Ectodermal cell (in vitro differentiated cells): ENCODE results near the gene CATSPER3.

Experiments used
- H3K27ac ChIP-seq: 2 replicates; pipeline ENCODE4 v1.7.0; 2013; ENCODE audit warnings: mild to moderate bottlenecking, low read depth, low read length; ENCODE audit not compliant: insufficient read depth, poor library complexity, severe bottlenecking
- H3K27me3 ChIP-seq: 2 replicates; pipeline ENCODE4 v1.7.0; 2013; ENCODE audit warnings: mild to moderate bottlenecking, low read length; ENCODE audit not compliant: insufficient read depth, control insufficient read depth, poor library complexity, severe bottlenecking
- H3K36me3 ChIP-seq: one replicate; pipeline ENCODE4 v1.7.0; 2013; ENCODE audit warnings: low read length; ENCODE audit not compliant: control insufficient read depth, insufficient read depth
- H3K4me1 ChIP-seq: one replicate; pipeline ENCODE4 v1.7.0; 2013; ENCODE audit warnings: low read length; ENCODE audit not compliant: control insufficient read depth, insufficient read depth
- H3K4me3 ChIP-seq: 2 replicates; pipeline ENCODE4 v1.7.0; 2013; ENCODE audit warnings: low read depth, low read length, control low read depth; ENCODE audit not compliant: insufficient read depth
- H3K9me3 ChIP-seq: 2 replicates; pipeline ENCODE4 v1.7.0; 2013; ENCODE audit warnings: mild to moderate bottlenecking, low read length, moderate library complexity; ENCODE audit not compliant: control insufficient read depth
- WGBS, 2 experiments: methylation state at CpG; one replicate each; pipeline ENCODE4 v1.1.7; 2013; ENCODE audit warnings: missing lambda C conversion rate in 2 of 2; 5-methylcytosine and 5-hydroxymethylcytosine counted together

Gene CATSPER3

GRCh38 chr5:135009736-135010501 lies 42.2 kb downstream of the CATSPER3 start:
- H3K9me3 ChIP-seq = no peaks in the 10 kb centered on the region
- H3K27me3 ChIP-seq = no peaks in the 10 kb centered on the region
- H3K27ac ChIP-seq = no peak overlapping the region
- H3K4me1 ChIP-seq = no peaks in the 10 kb centered on the region
- 95 to 96% methylated on average over 11 of the region's 11 CpGs for WGBS, 2 experiments
- no peaks in the 10 kb centered on the region for H3K36me3 ChIP-seq
- no peak overlapping the region for H3K4me3 ChIP-seq

GRCh38 chr5:135010502-135011354 lies 43.0 kb downstream of the CATSPER3 start:
- WGBS, 2 experiments = 89 to 95% methylated on average over 3 of the region's 3 CpGs
- Histone ChIP-seq H3K27me3 (no peaks in the 10 kb centered on the region), H3K27ac (no peak overlapping the region), H3K36me3 (no peaks in the 10 kb centered on the region), H3K4me3 (no peak overlapping the region), H3K4me1 (no peaks in the 10 kb centered on the region), H3K9me3 (no peaks in the 10 kb centered on the region)

GRCh38 chr5:135011355-135012032 lies 43.8 kb downstream of the CATSPER3 start:
- H3K9me3 ChIP-seq = no peaks in the 10 kb centered on the region
- no peaks in the 10 kb centered on the region for H3K4me1 ChIP-seq
- no peak overlapping the region for H3K27ac ChIP-seq
- H3K36me3 ChIP-seq = no peaks in the 10 kb centered on the region
- WGBS, 2 experiments = 95 to 97% methylated on average over 4 of the region's 4 CpGs
- no peak overlapping the region for H3K4me3 ChIP-seq
- H3K27me3 ChIP-seq = no peaks in the 10 kb centered on the region

- Histone ChIP-seq H3K27ac (no peak overlapping the region), H3K4me1 (no peaks in the 10 kb centered on the region), H3K4me3 (no peak overlapping the region), H3K36me3 (no peaks in the 10 kb centered on the region), H3K9me3 (no peaks in the 10 kb centered on the region), H3K27me3 (no peaks in the 10 kb centered on the region)
- WGBS, 2 experiments = 90 to 93% methylated on average over 2 of the region's 2 CpGs
These were observed 44.4 kb downstream of the CATSPER3 start for GRCh38 chr5:135012033-135012588.

- Histone ChIP-seq H3K4me1 (no peaks in the 10 kb centered on the region), H3K27me3 (no peaks in the 10 kb centered on the region), H3K36me3 (no peaks in the 10 kb centered on the region), H3K4me3 (no peak overlapping the region), H3K27ac (no peak overlapping the region), H3K9me3 (no peaks in the 10 kb centered on the region)
- 91 to 95% methylated on average over 5 of the region's 5 CpGs for WGBS, 2 experiments
These were observed 45.3 kb downstream of the CATSPER3 start for GRCh38 chr5:135012951-135013391.

GRCh38 chr5:135013445-135013844 lies 45.7 kb downstream of the CATSPER3 start:
- WGBS, 2 experiments = 92 to 93% methylated on average over 7 of the region's 7 CpGs
- H3K27ac ChIP-seq = no peak overlapping the region

GRCh38 chr5:135013947-135014570 lies 46.4 kb downstream of the CATSPER3 start:
- no peak overlapping the region for H3K27ac ChIP-seq
- H3K27me3 ChIP-seq = no peaks in the 10 kb centered on the region
- WGBS, 2 experiments = 82 to 83% methylated on average over 10 of the region's 10 CpGs
- no peak overlapping the region for H3K4me3 ChIP-seq
- H3K36me3 ChIP-seq = no peaks in the 10 kb centered on the region
- no peaks in the 10 kb centered on the region for H3K9me3 ChIP-seq
- no peaks in the 10 kb centered on the region for H3K4me1 ChIP-seq

More at GRCh38 chr5:135013445-135013844, 45.7 kb downstream of the CATSPER3 start:
- no peak overlapping the region for H3K4me3 ChIP-seq
- no peaks in the 10 kb centered on the region for H3K9me3 ChIP-seq
- no peaks in the 10 kb centered on the region for H3K36me3 ChIP-seq
- no peaks in the 10 kb centered on the region for H3K27me3 ChIP-seq
- no peaks in the 10 kb centered on the region for H3K4me1 ChIP-seq

GRCh38 chr5:135015942-135016341 lies 48.2 kb downstream of the CATSPER3 start:
- no peaks in the 10 kb centered on the region for H3K36me3 ChIP-seq
- 94% methylated on average over 6 of the region's 6 CpGs for WGBS, 2 experiments
- H3K9me3 ChIP-seq = no peaks in the 10 kb centered on the region
- no peak overlapping the region for H3K27ac ChIP-seq
- H3K4me3 ChIP-seq = no peak overlapping the region
- no peaks in the 10 kb centered on the region for H3K27me3 ChIP-seq
- no peaks in the 10 kb centered on the region for H3K4me1 ChIP-seq

- Histone ChIP-seq H3K4me1 (no peaks in the 10 kb centered on the region), H3K27ac (no peak overlapping the region), H3K4me3 (no peak overlapping the region), H3K36me3 (no peaks in the 10 kb centered on the region), H3K9me3 (no peaks in the 10 kb centered on the region), H3K27me3 (no peaks in the 10 kb centered on the region)
- WGBS, 2 experiments = 87 to 88% methylated on average over 11 of the region's 11 CpGs
These were observed 49.2 kb downstream of the CATSPER3 start for GRCh38 chr5:135016861-135017290.
